CD14-positive monocyte (primary cell): ENCODE data around the gene GOLGA2. TPM values are rescaled to one million over a fixed set of nuclear protein-coding genes. Genes with fewer than 3 reads are reported as not detected.

Experiments used
- DNase-seq, 3 donors: peaks; one replicate each; pipeline ENCODE4 v3.0.0-alpha.2; 2011 to 2022
- H2AFZ ChIP-seq: 2 replicates; pipeline ENCODE4 v1.6.0; 2012; ENCODE audit warnings: mild to moderate bottlenecking, low read depth, low read length, inconsistent platforms; ENCODE audit not compliant: insufficient read depth, poor library complexity, severe bottlenecking
- H3K27ac ChIP-seq, 2 donors: 1 replicate in 1 of 2; 2 replicates in 1 of 2; pipeline ENCODE4 v1.5.1; 2012 to 2013; ENCODE audit warnings: low read length in 2 of 2, control low read depth in 1 of 2, inconsistent platforms in 1 of 2, low read depth in 1 of 2, mild to moderate bottlenecking in 1 of 2
- H3K27me3 ChIP-seq, 2 donors: one replicate each; pipeline versions ENCODE4 v1.6.0 to v1.6.1; 2011 to 2013; ENCODE audit warnings: low read length in 2 of 2; ENCODE audit not compliant: control insufficient read depth in 2 of 2, insufficient read depth in 2 of 2
- H3K36me3 ChIP-seq, 2 donors: replicated peaks in 1 of 2; 1 replicate in 1 of 2; 2 replicates in 1 of 2; pipeline versions ENCODE4 v1.5.1 to v1.6.1; 2012 to 2013; ENCODE audit warnings: low read length in 2 of 2, control low read depth in 1 of 2, inconsistent platforms in 1 of 2, mild to moderate bottlenecking in 1 of 2; ENCODE audit not compliant: insufficient read depth in 2 of 2, control insufficient read depth in 1 of 2
- H3K4me1 ChIP-seq, 2 donors: 1 replicate in 1 of 2; 2 replicates in 1 of 2; pipeline versions ENCODE4 v1.5.1 to v1.6.1; 2012 to 2013; ENCODE audit warnings: low read length in 2 of 2, control low read depth in 1 of 2, inconsistent platforms in 1 of 2, mild to moderate bottlenecking in 1 of 2, moderate library complexity in 1 of 2; ENCODE audit not compliant: insufficient read depth in 2 of 2, control insufficient read depth in 1 of 2
- H3K4me2 ChIP-seq: replicated peaks from 2 replicates; pipeline ENCODE3; 2012; ENCODE audit warnings: low read length, moderate library complexity, mild to moderate bottlenecking; ENCODE audit not compliant: poor library complexity, severe bottlenecking; ENCODE audit errors: extremely low read depth
- H3K4me3 ChIP-seq, 3 experiments: fragments of 200-600 bp in 1 of 3; sonication (generic) in 1 of 3; replicated peaks in 1 of 3; 1 replicate in 2 of 3; 2 replicates in 1 of 3; pipeline ENCODE4 v1.5.1; 2011 to 2013; ENCODE audit warnings: low read length in 3 of 3, mild to moderate bottlenecking in 3 of 3, control low read depth in 2 of 3, low read depth in 2 of 3, inconsistent platforms in 1 of 3, moderate library complexity in 1 of 3
- H3K79me2 ChIP-seq: 2 replicates; pipeline ENCODE4 v1.6.0; 2012; ENCODE audit warnings: mild to moderate bottlenecking, control low read depth, inconsistent platforms, low read length, moderate library complexity; ENCODE audit not compliant: insufficient read depth
- H3K9ac ChIP-seq: 2 replicates; pipeline ENCODE4 v1.6.0; 2017; ENCODE audit warnings: low read length, mild to moderate bottlenecking; ENCODE audit not compliant: insufficient read depth, poor library complexity, severe bottlenecking
- H3K9me3 ChIP-seq, 2 donors: replicated peaks in 1 of 2; 1 replicate in 1 of 2; 2 replicates in 1 of 2; pipeline versions ENCODE4 v1.5.1 to v1.6.1; 2012 to 2013; ENCODE audit warnings: low read length in 2 of 2, control low read depth in 1 of 2; ENCODE audit not compliant: control insufficient read depth in 1 of 2, insufficient read depth in 1 of 2
- H4K20me1 ChIP-seq: 2 replicates; pipeline ENCODE4 v1.6.0; 2012; ENCODE audit warnings: mild to moderate bottlenecking, low read length, control low read depth, moderate library complexity; ENCODE audit not compliant: insufficient read depth
- H3K27ac Mint-ChIP-seq, 7 donors: one replicate each; pipeline ENCODE4 v1.8.0; 2020; ENCODE audit warnings: mild to moderate bottlenecking in 7 of 7, mixed read lengths in 7 of 7, moderate library complexity in 6 of 7, inconsistent platforms in 2 of 7
- H3K27me3 Mint-ChIP-seq, 3 donors: one replicate each; pipeline ENCODE4 v1.8.0; 2021 to 2022; ENCODE audit warnings: low read depth in 3 of 3, mild to moderate bottlenecking in 3 of 3, mixed read lengths in 3 of 3, moderate library complexity in 3 of 3, inconsistent platforms in 1 of 3
- H3K36me3 Mint-ChIP-seq, 2 donors: one replicate each; pipeline ENCODE4 v1.8.0; 2020; ENCODE audit warnings: mixed read lengths in 2 of 2, inconsistent platforms in 1 of 2, mild to moderate bottlenecking in 1 of 2
- H3K4me1 Mint-ChIP-seq: one replicate; pipeline ENCODE4 v1.8.0; 2020; ENCODE audit warnings: mild to moderate bottlenecking, mixed read lengths
- H3K4me3 Mint-ChIP-seq, 2 donors: one replicate each; pipeline ENCODE4 v1.8.0; 2020; ENCODE audit warnings: mild to moderate bottlenecking in 2 of 2, mixed read lengths in 2 of 2, moderate library complexity in 1 of 2
- H3K9me3 Mint-ChIP-seq, 7 donors: one replicate each; pipeline ENCODE4 v1.8.0; 2020 to 2022; ENCODE audit warnings: mixed read lengths in 7 of 7, mild to moderate bottlenecking in 6 of 7, moderate library complexity in 6 of 7, inconsistent platforms in 2 of 7
- WGBS: methylation state at CpG from one replicate; pipeline ENCODE4 v1.1.5; 2013; ENCODE audit warnings: missing lambda C conversion rate; ENCODE audit not compliant: insufficient coverage; 5-methylcytosine and 5-hydroxymethylcytosine counted together
- intact Hi-C, 2 donors: fragments of 100-400 bp; cut with micrococcal nuclease; formaldehyde crosslinking; loops; one replicate each; pipeline versions ENCODE4 v1.15.0 to v1.15.1; 2023
- polyA plus RNA-seq, 3 donors: library from polyadenylated mRNA; depleted of rRNA in 1 of 3; unstranded in 2 of 3; stranded (reverse) in 1 of 3; fragments of 300-500 nt in 2 of 3; fragments of >200 nt in 1 of 3; fragmentation: Illumina TruSeq in 2 of 3; gene quantifications; 1 replicate in 2 of 3; 2 replicates in 1 of 3; pipeline ENCODE4 v1.2.3, GENCODE V29; 2012 to 2021
- TF ChIP-seq, protein P1 (sequence below): fragments of 200-600 bp; IDR thresholded peaks from one replicate; pipeline ENCODE4 v1.8.0; 2022; ENCODE audit warnings: antibody characterized with exemption, mild to moderate bottlenecking

The GOLGA2 gene
- polyA plus RNA-seq, 3 donors = 2.9 to 34.2 (median 4.6) TPM

DNA sequence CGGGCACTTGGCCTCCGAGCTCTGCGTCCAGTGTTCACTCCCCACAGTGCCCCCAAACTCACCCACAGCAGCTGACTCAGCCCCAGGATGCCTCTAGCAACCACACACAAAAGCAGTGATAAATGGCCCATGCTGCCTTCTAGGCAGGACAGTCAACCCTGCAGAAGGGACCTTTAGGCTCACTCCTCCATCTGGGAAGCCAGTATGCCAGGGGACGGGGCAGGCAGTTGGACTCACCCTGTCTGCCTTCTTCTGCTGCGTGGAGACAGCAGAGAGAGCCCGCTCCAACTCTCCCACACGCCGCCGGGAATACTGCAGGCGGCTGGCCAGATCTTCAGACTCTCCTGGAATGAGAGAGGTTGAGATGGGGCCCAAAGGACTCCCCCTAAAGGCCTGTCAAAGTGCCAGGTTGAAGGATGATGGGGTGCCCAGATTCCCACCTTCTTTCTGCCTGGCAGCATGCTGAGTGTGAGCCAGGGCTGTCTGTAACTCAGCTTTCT, 10.4 kb downstream of the GOLGA2 start:
- Histone ChIP-seq H3K4me3 (no peak overlapping the region), H3K27me3 (no peaks in the 10 kb centered on the region), H3K27ac (no peak overlapping the region), H3K9me3 (no peaks in the 10 kb centered on the region), H2AFZ (no peak overlapping the region), H3K4me2 (no peak overlapping the region), H4K20me1 (no peaks in the 10 kb centered on the region), H3K79me2 (no peaks in the 10 kb centered on the region), H3K4me1 (no peaks in the 10 kb centered on the region), H3K9ac (no peak overlapping the region), H3K36me3 (peaks cover 53 to 82% of the 10 kb centered on the region in 2 donors)
- no peaks in the 10 kb centered on the region for H3K4me1 Mint-ChIP-seq
- H3K9me3 Mint-ChIP-seq = no peaks in the 10 kb centered on the region
- TF ChIP-seq, protein P1, sequence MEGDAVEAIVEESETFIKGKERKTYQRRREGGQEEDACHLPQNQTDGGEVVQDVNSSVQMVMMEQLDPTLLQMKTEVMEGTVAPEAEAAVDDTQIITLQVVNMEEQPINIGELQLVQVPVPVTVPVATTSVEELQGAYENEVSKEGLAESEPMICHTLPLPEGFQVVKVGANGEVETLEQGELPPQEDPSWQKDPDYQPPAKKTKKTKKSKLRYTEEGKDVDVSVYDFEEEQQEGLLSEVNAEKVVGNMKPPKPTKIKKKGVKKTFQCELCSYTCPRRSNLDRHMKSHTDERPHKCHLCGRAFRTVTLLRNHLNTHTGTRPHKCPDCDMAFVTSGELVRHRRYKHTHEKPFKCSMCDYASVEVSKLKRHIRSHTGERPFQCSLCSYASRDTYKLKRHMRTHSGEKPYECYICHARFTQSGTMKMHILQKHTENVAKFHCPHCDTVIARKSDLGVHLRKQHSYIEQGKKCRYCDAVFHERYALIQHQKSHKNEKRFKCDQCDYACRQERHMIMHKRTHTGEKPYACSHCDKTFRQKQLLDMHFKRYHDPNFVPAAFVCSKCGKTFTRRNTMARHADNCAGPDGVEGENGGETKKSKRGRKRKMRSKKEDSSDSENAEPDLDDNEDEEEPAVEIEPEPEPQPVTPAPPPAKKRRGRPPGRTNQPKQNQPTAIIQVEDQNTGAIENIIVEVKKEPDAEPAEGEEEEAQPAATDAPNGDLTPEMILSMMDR = no peak
- intact Hi-C loops = no loop called here
- DNase-seq = no peak
- peaks cover 74 to 83% of the 10 kb centered on the region in 2 donors for H3K36me3 Mint-ChIP-seq
- 98% methylated on average over 9 of the region's 10 CpGs for WGBS
- H3K4me3 Mint-ChIP-seq = no peak overlapping the region
- peak overlapping the region in 1 of 7 donors; percentile 26 for H3K27ac Mint-ChIP-seq
- H3K27me3 Mint-ChIP-seq = no peaks in the 10 kb centered on the region

DNA sequence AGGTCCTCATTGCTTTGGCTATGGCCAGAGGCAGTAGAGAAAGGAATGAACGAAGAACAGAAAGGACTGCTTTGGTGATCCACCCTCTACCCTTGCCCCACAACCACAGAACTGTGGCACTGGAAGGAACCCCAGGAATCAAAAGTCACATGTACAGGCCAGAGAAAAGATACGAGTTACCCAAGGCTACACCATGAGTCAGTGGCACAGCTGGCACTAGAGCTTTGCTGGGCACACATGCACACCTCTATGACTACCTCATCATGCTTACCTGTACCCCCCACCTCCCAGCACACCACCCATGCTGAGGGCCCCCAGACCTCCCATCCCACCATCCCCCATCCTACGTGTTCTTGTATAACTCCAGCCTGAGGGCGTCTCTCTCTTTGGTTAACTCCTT, 13.1 kb downstream of the GOLGA2 start:
- intact Hi-C loops = no loop called here
- Mint-ChIP-seq H3K36me3 (peaks cover 79 to 93% of the 10 kb centered on the region in 2 donors), H3K9me3 (no peaks in the 10 kb centered on the region), H3K4me3 (no peak overlapping the region), H3K27ac (peak overlapping the region in 1 of 7 donors; percentile 7), H3K4me1 (no peaks in the 10 kb centered on the region), H3K27me3 (no peaks in the 10 kb centered on the region)
- DNase-seq = no peak
- Histone ChIP-seq H3K9ac (no peak overlapping the region), H3K4me3 (no peak overlapping the region), H2AFZ (no peak overlapping the region), H3K4me1 (no peaks in the 10 kb centered on the region), H3K79me2 (no peaks in the 10 kb centered on the region), H4K20me1 (no peaks in the 10 kb centered on the region), H3K27ac (no peak overlapping the region), H3K36me3 (peaks cover 72 to 86% of the 10 kb centered on the region in 2 donors), H3K27me3 (no peaks in the 10 kb centered on the region), H3K9me3 (no peaks in the 10 kb centered on the region), H3K4me2 (no peak overlapping the region)
- TF ChIP-seq, protein P1 = no peak
- 94% methylated on average over 2 of the region's 4 CpGs for WGBS
